IMR-90 (cell line): Measurements from ENCODE around the gene VILL. TPM values are rescaled to one million over a fixed set of nuclear protein-coding genes. Genes with fewer than 3 reads are reported as not detected.

ENCODE experiments used
- ATAC-seq: fragments of 200-7000 bp; cut with Tn5 transposase; 2 replicates; pipeline ENCODE4 v1.9.1; 2020; ENCODE audit warnings: low read depth, mild to moderate bottlenecking, moderate library complexity
- BruUV-seq: library from RNA; stranded (reverse); fragments of 400-500 nt; replicated peaks from 2 replicates; lab custom pipeline; 2021; lab: Mats Ljungman, UMichigan
- CTCF ChIA-PET: fragments of 300-600 bp; formaldehyde crosslinking; extraction: SDS; loops from one replicate; lab custom pipeline; 2021; ENCODE audit warnings: antibody characterized with exemption; lab: Yijun Ruan, JAX
- POLR2A ChIA-PET: fragments of 300-600 bp; sonication (Branson Sonifier 250); formaldehyde crosslinking; loops from one replicate; lab custom pipeline; 2022; ENCODE audit warnings: antibody characterized with exemption; ENCODE audit not compliant: unreplicated experiment; lab: Charles Lee
- DNase-seq: peaks from one replicate; pipeline ENCODE4 v3.0.0; 2013
- H2AFZ ChIP-seq: replicated peaks from 2 replicates; pipeline ENCODE3; 2013; ENCODE audit warnings: low read length, mild to moderate bottlenecking; ENCODE audit not compliant: poor library complexity
- H2AK5ac ChIP-seq: 2 replicates; pipeline ENCODE4 v1.6.1; 2013; ENCODE audit warnings: low read depth, low read length, inconsistent platforms
- H2AK9ac ChIP-seq: replicated peaks from 2 replicates; pipeline ENCODE3; 2013; ENCODE audit warnings: mild to moderate bottlenecking, low read depth, low read length, moderate library complexity; ENCODE audit not compliant: poor library complexity
- H2BK120ac ChIP-seq: 2 replicates; pipeline ENCODE4 v1.6.1; 2013; ENCODE audit warnings: low read depth, low read length, inconsistent platforms
- H2BK15ac ChIP-seq: 3 replicates; pipeline ENCODE4 v1.6.1; 2013; ENCODE audit warnings: low read depth, low read length, inconsistent platforms
- H2BK20ac ChIP-seq: 2 replicates; pipeline ENCODE4 v1.6.1; 2013; ENCODE audit warnings: low read depth, mild to moderate bottlenecking, inconsistent platforms, low read length, moderate library complexity
- H2BK5ac ChIP-seq: 2 replicates; pipeline ENCODE4 v1.6.1; 2013; ENCODE audit warnings: mild to moderate bottlenecking, low read depth, low read length, inconsistent platforms; ENCODE audit not compliant: poor library complexity, severe bottlenecking
- H3K14ac ChIP-seq: replicated peaks from 2 replicates; pipeline ENCODE4 v1.6.1; 2013; ENCODE audit warnings: low read depth, low read length, inconsistent platforms
- H3K18ac ChIP-seq: 2 replicates; pipeline ENCODE4 v1.6.1; 2013; ENCODE audit warnings: low read depth, low read length, control low read depth
- H3K23ac ChIP-seq: 2 replicates; pipeline ENCODE4 v1.6.1; 2013; ENCODE audit warnings: low read depth, low read length, inconsistent platforms
- H3K27ac ChIP-seq: 2 replicates; pipeline ENCODE4 v1.5.1; 2013; ENCODE audit warnings: mild to moderate bottlenecking, control low read depth, low read length; ENCODE audit not compliant: insufficient read depth
- H3K27me3 ChIP-seq: 2 replicates; pipeline ENCODE4 v1.6.1; 2013; ENCODE audit warnings: low read length; ENCODE audit not compliant: control insufficient read depth, insufficient read depth
- H3K36me3 ChIP-seq: 2 replicates; pipeline ENCODE4 v1.6.1; 2013; ENCODE audit warnings: low read length, mixed read lengths; ENCODE audit not compliant: control insufficient read depth, insufficient read depth
- H3K4ac ChIP-seq: 2 replicates; pipeline ENCODE4 v1.6.1; 2013; ENCODE audit warnings: low read depth, low read length, inconsistent platforms
- H3K4me1 ChIP-seq: 2 replicates; pipeline ENCODE4 v1.6.1; 2013; ENCODE audit warnings: low read length, mixed read lengths; ENCODE audit not compliant: control insufficient read depth, insufficient read depth
- H3K4me2 ChIP-seq: 2 replicates; pipeline ENCODE4 v1.6.1; 2013; ENCODE audit warnings: low read depth, mild to moderate bottlenecking, control low read depth, low read length, moderate library complexity
- H3K4me3 ChIP-seq: 2 replicates; pipeline ENCODE4 v1.5.1; 2013; ENCODE audit warnings: low read depth, mild to moderate bottlenecking, control low read depth, low read length, moderate library complexity; ENCODE audit not compliant: insufficient read depth
- H3K56ac ChIP-seq: 2 replicates; pipeline ENCODE4 v1.6.1; 2013; ENCODE audit warnings: low read length, inconsistent platforms; ENCODE audit not compliant: insufficient read depth; ENCODE audit errors: extremely low read depth
- H3K79me1 ChIP-seq, 2 experiments: 2 replicates each; pipeline ENCODE4 v1.6.1; 2013; ENCODE audit warnings: low read length in 2 of 2, inconsistent platforms in 1 of 2, low read depth in 1 of 2
- H3K9ac ChIP-seq: 2 replicates; pipeline ENCODE4 v1.6.1; 2013; ENCODE audit warnings: low read depth, low read length, control low read depth
- H3K9me1 ChIP-seq: 2 replicates; pipeline ENCODE4 v1.6.1; 2013; ENCODE audit warnings: low read length, inconsistent platforms; ENCODE audit not compliant: insufficient read depth
- H3K9me3 ChIP-seq: 2 replicates; pipeline ENCODE4 v1.6.1; 2013; ENCODE audit warnings: low read length; ENCODE audit not compliant: control insufficient read depth, insufficient read depth
- H4K20me1 ChIP-seq: 2 replicates; pipeline ENCODE4 v1.6.1; 2013; ENCODE audit warnings: low read length, inconsistent platforms; ENCODE audit not compliant: insufficient read depth
- H4K5ac ChIP-seq: 2 replicates; pipeline ENCODE4 v1.6.1; 2013; ENCODE audit warnings: mild to moderate bottlenecking, low read depth, low read length, control low read depth
- H4K8ac ChIP-seq, 2 experiments: 2 replicates each; pipeline ENCODE4 v1.6.1; 2013; ENCODE audit warnings: low read depth in 2 of 2, low read length in 2 of 2, control low read depth in 1 of 2, inconsistent platforms in 1 of 2
- H4K91ac ChIP-seq: 2 replicates; pipeline ENCODE4 v1.6.1; 2013; ENCODE audit warnings: low read depth, low read length, inconsistent platforms; ENCODE audit not compliant: insufficient read depth
- BHLHE40 ChIP-seq: fragments of 150-350 bp; IDR thresholded peaks from 2 replicates; pipeline ENCODE4 v1.6.1; 2016; ENCODE audit warnings: mild to moderate bottlenecking, low read depth, low read length
- CEBPB ChIP-seq: IDR thresholded peaks from 2 replicates; pipeline ENCODE4 v1.6.1; 2012; ENCODE audit warnings: low read depth, low read length, improper control_type of control experiment
- ELK1 ChIP-seq: fragments of 150-350 bp; IDR thresholded peaks from 2 replicates; pipeline ENCODE4 v1.6.1; 2016; ENCODE audit warnings: low read depth, mild to moderate bottlenecking, low read length, moderate library complexity, borderline replicate concordance
- FOS ChIP-seq: fragments of 150-350 bp; IDR thresholded peaks from 2 replicates; pipeline ENCODE4 v1.6.1; 2016; ENCODE audit warnings: low read depth, low read length
- MAFK ChIP-seq: IDR thresholded peaks from 2 replicates; pipeline ENCODE4 v1.6.1; 2012; ENCODE audit warnings: low read depth, low read length, improper control_type of control experiment
- MAZ ChIP-seq: IDR thresholded peaks from 2 replicates; pipeline ENCODE4 v1.6.1; 2012; ENCODE audit warnings: low read depth, mild to moderate bottlenecking, low read length, improper control_type of control experiment, moderate library complexity, borderline replicate concordance
- MXI1 ChIP-seq: IDR thresholded peaks from 2 replicates; pipeline ENCODE4 v1.6.1; 2012; ENCODE audit warnings: low read depth, mild to moderate bottlenecking, low read length, moderate library complexity, borderline replicate concordance
- NFE2L2 ChIP-seq: fragments of 150-350 bp; IDR thresholded peaks from 2 replicates; pipeline ENCODE4 v1.6.1; 2016; ENCODE audit warnings: low read depth, mild to moderate bottlenecking, low read length
- POLR2A ChIP-seq: IDR thresholded peaks from 2 replicates; pipeline ENCODE4 v1.6.1; 2012; ENCODE audit warnings: mild to moderate bottlenecking, low read depth, low read length
- RAD21 ChIP-seq: IDR thresholded peaks from 2 replicates; pipeline ENCODE4 v1.6.1; 2012; ENCODE audit warnings: low read length, improper control_type of control experiment
- RCOR1 ChIP-seq: IDR thresholded peaks from 2 replicates; pipeline ENCODE4 v1.6.1; 2012; ENCODE audit warnings: mild to moderate bottlenecking, low read length, improper control_type of control experiment; ENCODE audit not compliant: insufficient replicate concordance
- WGBS, 2 experiments: methylation state at CpG; one replicate each; pipeline versions ENCODE4 v1.1.5 to v1.1.7; 2013; ENCODE audit warnings: missing lambda C conversion rate in 2 of 2; ENCODE audit not compliant: insufficient read length in 1 of 2; ENCODE audit errors: extremely low coverage in 2 of 2; 5-methylcytosine and 5-hydroxymethylcytosine counted together
- dilution Hi-C: fragments of 300-500 bp; cut with HindIII; formaldehyde crosslinking; loops from one replicate; pipeline ENCODE4 v1.14.3; 2018; ENCODE audit warnings: low sequenced_read_pairs; ENCODE audit not compliant: unreplicated experiment
- in situ Hi-C: fragments of 300-500 bp; cut with MboI; formaldehyde crosslinking; loops from 3 replicates; pipeline ENCODE4 v1.14.3; 2019; ENCODE audit warnings: low sequenced_read_pairs, inconsistent platforms, mixed read lengths
- intact Hi-C: fragments of 100-400 bp; cut with micrococcal nuclease; formaldehyde crosslinking; loops from 2 replicates; pipeline ENCODE4 v1.10.0; 2022
- polyA plus RNA-seq, 3 experiments: library from polyadenylated mRNA; depleted of rRNA; stranded (reverse); fragments of >200 nt; gene quantifications; 2 replicates each; pipeline ENCODE4 v1.2.3, GENCODE V29; 2012; ENCODE audit warnings: low replicate concordance in 1 of 3
- total RNA-seq: library from RNA; depleted of rRNA; stranded (reverse); fragments of >200 nt; gene quantifications from 2 replicates; pipeline ENCODE4 v1.2.3, GENCODE V29; 2012

The VILL gene
- total and polyA plus RNA-seq, 2 of the 4 experiments (the other 2 are of a cell fraction), result 2.3 to 4.7 TPM

GRCh38 chr3:37944391-37944842 lies 46.2 kb upstream of the VILL start:
- no peak for TF ChIP-seq MAZ
- no peak for TF ChIP-seq NFE2L2
- TF ChIP-seq POLR2A, result no peak
- no peak for TF ChIP-seq RCOR1
- TF ChIP-seq BHLHE40, result no peak
- TF ChIP-seq RAD21, result no peak
- no peak for TF ChIP-seq MXI1
- TF ChIP-seq MAFK, result no peak
- no peak for TF ChIP-seq FOS
- no peak for TF ChIP-seq CEBPB
- no peak for TF ChIP-seq ELK1
- H3K9ac ChIP-seq, result no peak overlapping the region
- H4K20me1 ChIP-seq, result peaks cover 7% of the 10 kb centered on the region; the same call in 1 of the 2 replicates
- H2BK20ac ChIP-seq, result peak overlapping the region; percentile 58
- intact Hi-C loops, result no loop called here
- peaks cover 21% of the 10 kb centered on the region for H3K9me1 ChIP-seq
- peak overlapping the region; percentile 46 for H2BK120ac ChIP-seq
- H3K4me3 ChIP-seq, result no peak overlapping the region
- DNase-seq, result no peak
- H4K5ac ChIP-seq, result peak overlapping the region; percentile 58; the same call in 1 of the 2 replicates
- H4K8ac ChIP-seq, result peak overlapping the region in 1 of 2 experiments; percentile 77; a peak in 1 of 4 replicates
- H2BK5ac ChIP-seq, result no peak overlapping the region
- POLR2A ChIA-PET, result no interaction called here
- no peak overlapping the region for H3K56ac ChIP-seq
- no peak overlapping the region for H3K23ac ChIP-seq
- no peak overlapping the region for H2AK9ac ChIP-seq
- peak overlapping the region; percentile 43; the same call in 1 of the 2 replicates for H2AK5ac ChIP-seq
- peaks cover 24% of the 10 kb centered on the region for H3K4me1 ChIP-seq
- H3K27ac ChIP-seq, result peak overlapping the region; percentile 74; the same call in 1 of the 2 replicates
- peak overlapping the region; percentile 40; the same call in 1 of the 2 replicates for H3K14ac ChIP-seq
- in situ Hi-C loops, result no loop called here
- no peak overlapping the region for H2AFZ ChIP-seq
- WGBS, 2 experiments, result no CpG with 5 or more reads among the region's 2 CpGs
- H4K91ac ChIP-seq, result peak overlapping the region; percentile 61
- peak overlapping the region; percentile 60; the same call in 1 of the 2 replicates for H3K4ac ChIP-seq
- ATAC-seq, result no peak
- H3K9me3 ChIP-seq, result no peaks in the 10 kb centered on the region
- H3K79me1 ChIP-seq, result peaks cover 10 to 52% of the 10 kb centered on the region in 2 experiments
- peak overlapping the region; percentile 55 for H3K4me2 ChIP-seq
- no peaks in the 10 kb centered on the region for H3K36me3 ChIP-seq
- H3K27me3 ChIP-seq, result no peaks in the 10 kb centered on the region
- BruUV-seq, result no TSS peak
- CTCF ChIA-PET, result interaction anchor here (1.8 kb wide), 1 partner anchor 10 kb away, joined by 4 read pairs; no protein-coding TSS in a partner anchor
- no peak overlapping the region; the same call in 1 of the 3 replicates for H2BK15ac ChIP-seq
- H3K18ac ChIP-seq, result peak overlapping the region; percentile 54; the same call in 1 of the 2 replicates
- dilution Hi-C loops, result no loop called here
